ENCODE data around the gene LRRC3C. TPM values are rescaled to one million over a fixed set of nuclear protein-coding genes. Genes with fewer than 3 reads are reported as not detected.
"Not testable (repeated sequence)": the region's sequence is repeated elsewhere in the genome, so short reads cannot be mapped to it uniquely, and the experiment has no call there.

The LRRC3C gene
- total and polyA plus RNA-seq, 2 experiments from 2014 or later, result not detected

DNA sequence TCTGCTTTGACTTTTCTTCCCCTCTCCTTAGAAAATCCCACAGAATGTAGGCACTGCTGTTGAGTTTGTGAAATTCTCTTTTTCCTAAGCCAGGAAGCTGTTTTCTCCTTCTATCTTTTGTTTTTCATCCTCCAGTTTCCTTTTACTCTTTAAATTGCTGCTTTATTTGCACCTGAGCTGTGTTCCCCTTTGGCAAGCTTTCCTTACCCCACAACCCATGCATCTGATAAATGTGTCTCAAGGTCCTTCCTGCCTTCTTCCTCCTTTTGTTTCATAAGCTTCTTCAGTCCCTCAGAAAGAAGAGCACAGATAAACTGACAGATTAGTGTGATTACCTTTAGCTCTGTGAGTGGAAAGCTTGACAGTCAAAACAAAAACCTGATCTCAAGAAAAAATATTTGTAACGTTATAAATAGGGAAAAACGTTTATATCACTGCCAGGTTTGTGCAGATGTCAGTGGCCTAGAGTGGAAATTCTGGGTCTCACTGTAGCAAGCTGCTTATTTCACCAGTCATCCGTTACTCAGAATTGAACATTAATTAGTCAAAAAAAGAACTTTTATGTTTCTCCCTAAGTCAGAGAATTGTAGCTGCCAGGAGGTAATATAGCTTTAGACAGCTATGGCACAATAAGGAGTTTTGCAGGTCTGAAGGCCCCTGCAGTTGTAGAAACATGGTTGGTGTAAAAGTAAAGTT is 32.7 kb upstream of the LRRC3C start:
- in situ Hi-C loops (cut with MboI), result no loop called here
- Histone ChIP-seq H3K4me1 (ENCODE audit: insufficient read depth) (no peaks in the 10 kb centered on the region), H3K27me3 (replicated peaks; ENCODE audit: insufficient read depth) (peaks cover 19% of the 10 kb centered on the region), H3K4me2 (ENCODE audit: unreplicated experiment) (no peak overlapping the region), H3F3A (ENCODE audit: insufficient read depth) (no peaks in the 10 kb centered on the region), H4K20me1 (ENCODE audit: insufficient read depth) (no peaks in the 10 kb centered on the region), H3K36me3 (ENCODE audit: low read depth) (no peaks in the 10 kb centered on the region), H3K27ac (no peak overlapping the region), H3K9me3 (ENCODE audit: low read depth) (no peaks in the 10 kb centered on the region), H3K9ac (no peak overlapping the region), H3K79me2 (ENCODE audit: insufficient read depth) (no peaks in the 10 kb centered on the region), H2AFZ (no peak overlapping the region), H3K4me3 (no peak overlapping the region), H3K9me2 (ENCODE audit: insufficient read depth) (no peaks in the 10 kb centered on the region)
- WGBS, 2 experiments (ENCODE audit: low coverage in 1 of 2, low lambda C conversion rate in 2 of 2, missing lambda C conversion rate in 2 of 2), result 19 to 21% methylated on average over 3 of the region's 3 CpGs
- no peak for TF ChIP-seq EZH2phosphoT487 (IDR thresholded peaks at IDR 0.05; ENCODE audit: insufficient read depth, low read depth)
- TF ChIP-seq EZH2 (IDR thresholded peaks at IDR 0.05; ENCODE audit: insufficient read depth, poor library complexity, severe bottlenecking), result no peak
- no peak for DNase-seq

DNA sequence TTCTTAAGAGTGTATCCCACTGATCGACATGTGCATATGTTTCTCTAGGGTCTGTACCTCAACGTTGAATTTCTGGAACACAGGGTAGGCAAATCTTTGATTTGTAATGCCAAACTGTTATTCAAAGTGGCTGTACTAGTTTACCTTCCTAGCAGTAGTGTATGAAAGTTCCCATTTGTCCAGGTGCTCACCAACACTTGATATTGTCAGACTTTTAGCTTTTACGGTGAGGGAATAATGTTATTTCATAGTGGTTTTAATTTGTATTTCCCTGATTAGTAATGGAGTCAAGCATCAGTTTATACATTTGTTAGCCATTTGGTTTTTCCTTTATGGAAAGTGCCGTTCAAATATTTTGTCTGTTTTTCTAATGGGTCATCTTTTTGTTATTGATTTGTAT is 29.4 kb upstream of the LRRC3C start:
- no peaks in the 10 kb centered on the region for H3K36me3 ChIP-seq (ENCODE audit: low read depth)
- no peak overlapping the region for H3K4me2 ChIP-seq (ENCODE audit: unreplicated experiment)
- TF ChIP-seq EZH2phosphoT487 (IDR thresholded peaks at IDR 0.05; ENCODE audit: insufficient read depth, low read depth) (no peak), EZH2 (IDR thresholded peaks at IDR 0.05; ENCODE audit: insufficient read depth, poor library complexity, severe bottlenecking) (no peak)
- H4K20me1 ChIP-seq (ENCODE audit: insufficient read depth), result no peaks in the 10 kb centered on the region
- H3K4me3 ChIP-seq, result no peak overlapping the region
- H3K27ac ChIP-seq, result no peak overlapping the region
- in situ Hi-C loops (cut with MboI), result no loop called here
- H2AFZ ChIP-seq, result no peak overlapping the region
- DNase-seq, result no peak
- no peak overlapping the region for H3K9ac ChIP-seq
- no peaks in the 10 kb centered on the region for H3K9me2 ChIP-seq (ENCODE audit: insufficient read depth)
- H3K9me3 ChIP-seq (ENCODE audit: low read depth), result no peaks in the 10 kb centered on the region
- H3K79me2 ChIP-seq (ENCODE audit: insufficient read depth), result no peaks in the 10 kb centered on the region
- H3K27me3 ChIP-seq (replicated peaks; ENCODE audit: insufficient read depth), result no peaks in the 10 kb centered on the region; the same call in 1 of the 2 replicates
- no peaks in the 10 kb centered on the region for H3F3A ChIP-seq (ENCODE audit: insufficient read depth)
- WGBS, 2 experiments (ENCODE audit: low coverage in 1 of 2, low lambda C conversion rate in 2 of 2, missing lambda C conversion rate in 2 of 2), result 57 to 67% methylated on average over 4 of the region's 4 CpGs
- H3K4me1 ChIP-seq (ENCODE audit: insufficient read depth), result no peaks in the 10 kb centered on the region

DNA sequence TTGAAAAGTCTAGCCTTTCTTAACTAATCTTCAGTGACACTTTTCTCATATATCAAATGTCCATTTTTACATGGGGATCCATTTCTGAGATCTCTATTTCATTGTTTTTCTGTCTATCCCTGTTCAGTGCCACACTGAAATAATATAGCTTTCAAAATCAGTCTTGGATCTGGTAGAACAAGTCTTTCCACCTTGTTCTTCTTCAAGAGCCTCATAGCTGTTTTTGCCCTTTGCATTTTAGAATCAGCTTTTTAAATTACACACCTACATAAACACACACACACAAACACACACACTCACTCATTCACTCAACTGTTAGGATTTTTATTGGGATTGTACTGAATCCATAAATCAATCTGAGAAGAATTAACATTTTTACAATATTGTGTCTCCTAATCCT is 28.3 kb upstream of the LRRC3C start:
- H3K9me3 ChIP-seq (ENCODE audit: low read depth), result no peaks in the 10 kb centered on the region
- H2AFZ ChIP-seq, result no peak overlapping the region
- no peaks in the 10 kb centered on the region; the same call in 1 of the 2 replicates for H3K27me3 ChIP-seq (replicated peaks; ENCODE audit: insufficient read depth)
- in situ Hi-C loops (cut with MboI), result no loop called here
- TF ChIP-seq EZH2phosphoT487 (IDR thresholded peaks at IDR 0.05; ENCODE audit: insufficient read depth, low read depth) (no peak), EZH2 (IDR thresholded peaks at IDR 0.05; ENCODE audit: insufficient read depth, poor library complexity, severe bottlenecking) (no peak)
- H3K9ac ChIP-seq, result no peak overlapping the region
- H3K4me1 ChIP-seq (ENCODE audit: insufficient read depth), result no peaks in the 10 kb centered on the region
- no peaks in the 10 kb centered on the region for H3F3A ChIP-seq (ENCODE audit: insufficient read depth)
- no peak overlapping the region for H3K27ac ChIP-seq
- no peaks in the 10 kb centered on the region for H3K9me2 ChIP-seq (ENCODE audit: insufficient read depth)
- no peaks in the 10 kb centered on the region for H3K79me2 ChIP-seq (ENCODE audit: insufficient read depth)
- no peaks in the 10 kb centered on the region for H3K36me3 ChIP-seq (ENCODE audit: low read depth)
- DNase-seq, result no peak
- no peak overlapping the region for H3K4me2 ChIP-seq (ENCODE audit: unreplicated experiment)
- H4K20me1 ChIP-seq (ENCODE audit: insufficient read depth), result no peaks in the 10 kb centered on the region
- H3K4me3 ChIP-seq, result no peak overlapping the region

DNA sequence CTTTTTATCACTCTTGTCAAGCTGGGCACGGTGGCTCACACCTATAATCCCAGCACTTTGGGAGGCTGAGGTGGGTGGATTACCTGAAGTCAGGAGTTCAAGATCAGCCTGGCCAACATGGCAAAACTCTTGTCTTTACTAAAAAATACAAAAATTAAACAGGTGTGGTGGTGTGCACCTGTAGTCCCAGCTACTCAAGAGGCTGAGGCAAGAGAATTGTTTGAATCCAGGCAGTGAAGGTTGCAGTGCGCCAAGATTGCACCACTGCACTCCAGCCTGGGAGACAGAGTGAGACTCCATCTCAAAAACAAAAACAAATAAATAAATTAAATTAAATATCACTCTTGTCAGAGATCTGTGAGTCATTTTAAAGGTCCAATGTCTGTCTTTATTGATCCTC is 25.5 kb upstream of the LRRC3C start:
- H3K4me3 ChIP-seq; H3K9me3 ChIP-seq (ENCODE audit: low read depth); H3K27me3 ChIP-seq (replicated peaks; ENCODE audit: insufficient read depth); H2AFZ ChIP-seq; H3K9ac ChIP-seq; H3K9me2 ChIP-seq (ENCODE audit: insufficient read depth); H3K4me1 ChIP-seq (ENCODE audit: insufficient read depth); in situ Hi-C loops (cut with MboI); H3F3A ChIP-seq (ENCODE audit: insufficient read depth); H3K79me2 ChIP-seq (ENCODE audit: insufficient read depth); DNase-seq; H3K27ac ChIP-seq; H3K36me3 ChIP-seq (ENCODE audit: low read depth); H4K20me1 ChIP-seq (ENCODE audit: insufficient read depth); H3K4me2 ChIP-seq (ENCODE audit: unreplicated experiment): not testable (repeated sequence)
- WGBS, 2 experiments (ENCODE audit: low coverage in 1 of 2, low lambda C conversion rate in 2 of 2, missing lambda C conversion rate in 2 of 2), result 89 to 95% methylated on average over 2 of the region's 2 CpGs

Measured in GM23248 (cell line).